HG02642 (cell line): Measurements from ENCODE around the gene SMURF1.
"Not testable (repeated sequence)": the region's sequence is repeated elsewhere in the genome, so short reads cannot be mapped to it uniquely, and the experiment has no call there.

Experiments used
- ATAC-seq: cut with Tn5 transposase; IDR thresholded peaks from one replicate; pipeline ENCODE4 v1.9.1; 2021; ENCODE audit warnings: mild to moderate bottlenecking; ENCODE audit not compliant: unreplicated experiment, poor library complexity

SMURF1 gene

DNA sequence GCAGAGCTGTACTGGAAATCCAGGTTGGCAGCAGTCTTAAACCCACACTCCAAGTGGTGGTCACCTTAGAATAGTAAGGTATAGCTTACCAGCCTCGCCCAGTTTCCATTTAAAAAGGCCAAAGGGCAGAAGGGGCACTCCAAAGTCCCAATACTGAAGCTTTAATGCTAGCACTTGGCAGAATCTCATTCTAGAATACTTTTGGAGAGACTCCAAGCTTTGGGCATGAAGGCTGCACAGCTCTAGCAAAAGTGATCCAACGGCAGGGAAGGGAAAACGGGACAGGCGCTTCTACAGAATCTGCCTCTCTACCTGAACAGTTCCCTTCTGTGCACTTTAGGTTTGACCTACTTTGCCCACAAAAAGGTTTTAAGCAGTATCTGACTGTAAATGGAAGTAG is 19.7 kb downstream of the SMURF1 start:
- no peak for ATAC-seq

DNA sequence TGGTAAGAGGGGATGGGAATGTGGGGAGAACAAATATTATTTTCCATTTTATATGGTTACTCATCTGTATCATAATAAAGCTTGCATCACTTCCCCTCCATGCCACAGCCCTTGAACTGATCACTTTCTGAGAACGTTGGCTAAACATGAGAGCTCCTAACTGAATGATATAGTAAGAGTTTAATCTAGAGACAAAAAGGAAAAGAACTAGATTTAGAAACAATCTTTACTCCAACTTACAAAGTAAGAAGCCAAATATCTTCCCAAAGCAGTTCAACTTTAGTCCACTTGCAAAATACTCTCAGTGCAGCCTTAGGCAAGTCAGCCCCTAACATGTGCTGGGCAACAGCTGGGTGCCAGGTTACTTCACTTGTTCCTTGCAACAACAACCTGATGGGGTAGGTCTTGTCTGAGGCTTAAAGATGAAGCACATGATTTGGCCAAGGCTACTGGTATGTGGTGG is 20.3 kb downstream of the SMURF1 start:
- no peak for ATAC-seq

DNA sequence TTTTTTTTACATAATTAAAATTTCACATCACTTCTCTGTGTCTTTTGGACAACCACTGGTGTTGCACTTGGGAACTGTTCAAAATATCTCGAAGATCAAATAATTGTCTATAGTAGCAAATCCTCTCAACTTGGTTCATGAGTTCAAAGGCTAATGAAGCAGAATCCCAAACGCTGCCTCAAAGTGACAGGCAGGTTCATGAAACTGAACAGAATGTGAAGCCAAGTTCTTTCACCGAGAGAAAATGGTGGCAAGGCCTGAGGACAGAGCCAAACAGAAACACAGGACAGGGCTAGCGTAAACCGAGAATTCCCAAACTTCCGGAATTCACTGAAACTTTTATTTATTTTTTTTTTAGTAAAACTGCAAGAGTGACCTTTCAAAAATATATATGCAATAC is 21.1 kb downstream of the SMURF1 start:
- ATAC-seq: no peak

DNA sequence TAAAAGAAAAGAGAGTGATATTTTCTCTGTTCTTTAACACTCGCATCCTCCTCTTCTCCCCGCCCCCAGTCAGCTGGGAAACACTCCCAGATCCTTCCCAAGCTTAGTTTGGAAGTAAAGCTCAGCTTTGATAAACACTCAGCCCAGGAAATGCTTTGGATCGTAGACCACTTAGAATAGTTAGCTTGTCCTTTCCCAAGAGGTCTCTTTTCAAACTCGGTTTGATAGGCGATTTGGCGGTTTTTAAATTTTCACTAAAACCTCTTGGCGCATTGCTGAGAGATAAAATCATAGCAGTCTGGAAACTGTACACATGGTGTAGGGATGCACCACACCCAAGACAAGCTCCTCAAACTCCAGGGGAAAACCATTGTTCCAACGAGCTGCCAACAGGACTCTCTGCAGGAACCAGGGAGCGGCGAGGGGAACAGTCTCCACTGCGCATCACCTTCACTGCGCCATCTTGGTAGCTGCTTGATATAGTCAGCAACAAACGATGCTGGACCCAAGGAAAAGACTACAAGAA is 22.3 kb downstream of the SMURF1 start:
- no peak for ATAC-seq

DNA sequence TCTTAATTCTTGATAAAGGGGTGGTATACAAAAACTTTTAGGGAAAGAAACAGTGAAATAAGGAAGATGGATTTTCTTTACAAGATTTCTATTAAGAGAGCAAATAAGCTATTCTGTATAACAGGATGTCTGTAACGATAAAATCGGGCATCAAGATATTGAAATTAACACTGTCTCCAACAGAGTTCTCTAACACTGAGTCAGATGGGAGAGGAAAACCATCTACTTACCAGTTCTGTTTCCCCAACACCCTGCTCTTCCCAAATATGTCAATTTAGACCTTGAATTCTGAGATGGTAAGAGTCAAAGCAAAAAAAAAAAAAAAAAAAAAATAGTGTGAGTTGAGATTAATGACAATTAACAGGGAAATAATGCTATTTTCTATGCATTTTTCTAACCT is 23.0 kb downstream of the SMURF1 start:
- no peak for ATAC-seq

DNA sequence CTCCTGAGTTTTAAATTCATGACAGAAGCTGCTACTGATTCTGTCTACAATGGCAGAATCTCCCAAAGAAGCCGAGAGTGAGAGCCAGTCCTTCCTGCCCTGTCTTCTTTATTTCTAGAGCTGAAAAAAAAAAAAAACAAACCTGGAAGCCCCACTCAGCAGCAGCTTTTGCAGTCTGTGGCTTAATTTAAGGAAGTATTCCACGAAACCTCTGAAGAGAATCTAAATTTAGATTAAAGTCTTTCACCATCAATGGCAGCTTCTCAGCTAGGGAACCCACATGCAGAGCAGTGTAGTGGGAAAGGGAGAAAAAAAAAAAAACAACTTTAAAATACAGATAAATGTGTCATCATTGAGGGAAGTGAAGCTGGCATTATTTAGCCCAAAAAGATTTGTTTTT is 23.4 kb downstream of the SMURF1 start:
- ATAC-seq: no peak

DNA sequence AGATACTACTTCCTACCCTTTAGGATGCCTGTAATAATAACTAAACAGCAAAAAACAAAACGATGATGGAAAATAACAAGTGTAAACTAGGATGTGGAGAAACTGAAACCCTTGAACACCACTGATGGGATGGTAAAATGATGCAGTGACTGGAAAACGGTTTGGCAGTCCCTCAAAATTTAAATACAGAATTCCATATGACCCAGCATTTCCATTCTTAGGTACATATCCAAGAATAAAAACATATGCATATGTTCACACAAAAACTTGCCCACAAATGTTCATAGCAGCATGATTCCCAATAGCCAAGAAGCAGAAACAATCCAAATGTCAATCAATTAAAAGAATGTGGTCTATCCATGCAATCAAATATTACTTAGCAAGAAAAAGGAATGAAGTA is 25.8 kb downstream of the SMURF1 start:
- no peak for ATAC-seq

DNA sequence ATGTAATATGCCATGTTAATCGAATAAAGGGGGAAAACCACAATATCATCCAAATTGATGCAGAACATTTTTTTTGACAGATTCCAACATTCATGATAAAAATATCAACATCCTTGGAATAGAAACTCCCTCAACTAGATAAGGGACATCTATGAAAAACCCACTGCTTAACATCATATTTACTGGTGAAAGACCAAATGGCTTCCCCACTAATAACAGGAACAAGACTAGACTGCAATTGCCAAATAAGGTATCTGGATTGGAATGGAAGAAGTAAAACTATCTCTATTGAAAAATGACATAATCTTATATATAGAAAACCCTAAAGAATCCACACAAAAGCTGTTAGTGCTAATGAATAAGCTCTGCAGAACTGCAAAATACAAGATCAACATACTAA is 27.8 kb downstream of the SMURF1 start:
- ATAC-seq: no peak

DNA sequence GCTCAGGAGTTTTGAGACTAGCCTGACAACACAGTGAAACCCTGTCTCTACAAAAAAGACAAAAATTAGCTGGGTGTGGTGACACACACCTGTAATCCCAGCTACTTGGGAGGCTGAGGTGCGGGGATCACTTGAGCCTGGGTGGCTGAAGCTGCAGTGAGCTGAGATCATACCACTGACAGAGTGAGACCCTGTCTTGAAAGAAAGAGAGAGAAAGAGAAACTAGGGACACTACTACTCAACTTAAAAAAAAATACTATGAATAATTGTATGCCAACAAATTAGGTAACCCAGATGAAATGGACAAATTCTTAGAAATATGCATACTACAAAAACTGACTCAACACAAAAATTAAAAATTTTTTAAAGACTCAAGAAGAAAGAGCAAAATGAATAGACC is 28.5 kb downstream of the SMURF1 start:
- no peak for ATAC-seq

DNA sequence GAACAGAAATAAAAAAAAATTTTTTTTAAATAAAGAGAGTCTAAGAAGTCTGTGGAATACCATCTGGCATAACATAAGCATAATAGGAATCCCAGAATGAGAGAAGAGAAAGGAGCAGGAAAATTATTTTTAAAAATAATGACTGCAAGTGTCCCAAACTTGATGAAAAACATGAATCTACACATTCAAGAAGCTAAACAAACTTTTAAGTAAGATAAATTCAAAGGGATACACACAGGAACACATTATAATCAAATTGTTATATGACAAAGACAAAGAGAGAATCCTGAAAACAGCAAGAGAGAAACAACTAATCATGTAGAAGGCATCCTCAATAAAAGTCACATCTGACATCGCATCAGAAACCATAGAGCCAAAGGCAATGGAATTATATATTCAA is 30.9 kb downstream of the SMURF1 start:
- no peak for ATAC-seq

DNA sequence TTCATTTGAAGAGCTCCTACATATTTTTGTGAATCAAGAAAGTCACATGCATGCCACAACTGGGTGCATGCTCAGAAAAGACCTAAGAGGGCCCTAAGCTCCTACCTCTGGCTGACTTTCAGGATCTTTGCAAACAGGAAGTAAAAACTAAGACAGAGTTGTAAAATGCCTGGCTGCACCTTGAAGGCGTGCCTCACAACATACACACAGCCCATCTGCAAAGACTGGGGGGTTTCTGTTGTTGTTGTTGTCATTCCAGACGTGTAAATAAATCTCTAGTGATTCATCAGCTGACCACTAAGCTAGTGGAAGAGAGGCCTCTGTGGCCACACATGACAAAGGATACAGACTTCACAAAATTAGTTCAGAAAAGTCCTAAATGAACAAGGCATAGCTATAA is 31.8 kb downstream of the SMURF1 start:
- peak; percentile 74 for ATAC-seq

DNA sequence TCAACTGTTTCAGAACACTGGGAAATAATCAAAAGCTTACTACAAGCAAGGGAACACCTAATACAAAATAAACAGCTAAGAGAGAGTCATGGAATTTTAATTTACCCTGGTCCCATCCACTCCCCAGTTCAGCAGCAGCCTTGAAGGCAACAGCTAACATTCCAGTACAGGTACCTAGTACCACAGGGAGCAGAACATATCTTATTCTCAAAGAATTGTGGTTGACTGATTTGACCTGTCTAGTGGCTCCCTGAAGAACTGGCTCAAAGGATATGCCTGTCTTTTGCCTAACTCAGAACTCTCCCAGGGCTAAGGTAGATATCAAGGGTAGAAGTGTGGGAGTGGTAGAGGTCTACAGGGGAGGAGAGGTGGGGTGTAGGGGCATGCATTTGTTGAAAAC is 32.3 kb downstream of the SMURF1 start:
- peak; percentile 11 for ATAC-seq

DNA sequence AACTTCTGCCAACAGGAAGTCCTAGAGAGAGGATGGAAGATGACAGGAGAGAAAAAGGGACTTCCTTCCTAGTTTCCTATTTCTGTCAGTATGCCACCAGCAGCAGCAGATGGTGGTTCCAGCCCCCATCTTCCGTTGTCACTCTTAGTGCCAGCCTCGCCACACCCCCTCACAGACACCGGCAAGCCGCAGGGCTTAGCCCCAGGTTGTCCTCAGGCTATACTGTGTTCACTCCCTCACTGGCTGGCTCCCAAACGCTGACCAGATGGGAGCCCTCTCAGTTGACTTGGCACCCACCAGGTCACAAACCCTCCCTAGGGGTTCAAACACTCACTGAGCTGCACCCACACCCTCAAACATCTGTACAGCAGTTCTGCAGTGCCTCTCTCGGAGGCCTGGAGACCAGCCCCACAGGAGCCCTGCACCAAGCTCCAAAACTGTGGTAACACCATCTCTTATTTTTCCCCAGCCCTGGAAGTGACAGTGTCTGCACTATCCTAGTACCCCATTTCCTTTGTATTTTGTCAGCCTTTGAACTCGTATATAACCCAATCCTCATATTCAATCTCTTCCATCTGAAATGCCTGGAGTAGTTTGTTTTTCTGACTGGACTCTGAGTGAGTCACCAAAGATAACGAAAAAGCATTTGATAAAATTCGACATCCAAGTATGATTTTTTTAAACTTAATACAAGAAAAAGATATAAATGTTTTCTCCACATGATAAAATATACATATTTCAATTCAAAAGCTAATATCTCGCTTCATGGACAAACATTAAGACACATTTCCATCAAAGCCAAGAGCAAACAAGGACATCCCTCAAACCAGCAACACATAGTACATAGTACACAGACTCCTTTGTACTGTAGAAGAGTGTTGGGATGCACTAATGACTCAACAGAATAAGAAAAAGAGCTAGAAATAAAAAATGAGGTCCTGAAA is 34.5 kb downstream of the SMURF1 start:
- ATAC-seq: no peak

DNA sequence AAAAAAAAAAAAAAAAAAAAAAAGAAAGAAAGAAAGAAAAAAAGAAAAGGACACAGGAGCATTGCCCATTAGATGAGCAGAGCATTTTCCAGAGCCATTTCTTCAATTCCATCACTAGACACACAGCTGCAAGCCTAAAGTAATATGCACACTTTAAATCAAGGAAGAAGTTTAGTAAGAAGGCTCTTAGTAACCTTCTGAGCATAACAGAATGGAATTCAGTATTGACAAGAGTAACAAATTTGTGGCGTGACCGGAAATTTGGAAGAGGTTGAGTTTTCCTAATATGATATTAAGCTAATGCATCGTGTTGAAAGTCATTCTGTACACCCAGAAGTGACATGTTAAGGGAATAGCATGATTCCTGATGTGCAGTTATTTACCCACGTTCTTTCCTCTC is 35.3 kb downstream of the SMURF1 start:
- no peak for ATAC-seq

DNA sequence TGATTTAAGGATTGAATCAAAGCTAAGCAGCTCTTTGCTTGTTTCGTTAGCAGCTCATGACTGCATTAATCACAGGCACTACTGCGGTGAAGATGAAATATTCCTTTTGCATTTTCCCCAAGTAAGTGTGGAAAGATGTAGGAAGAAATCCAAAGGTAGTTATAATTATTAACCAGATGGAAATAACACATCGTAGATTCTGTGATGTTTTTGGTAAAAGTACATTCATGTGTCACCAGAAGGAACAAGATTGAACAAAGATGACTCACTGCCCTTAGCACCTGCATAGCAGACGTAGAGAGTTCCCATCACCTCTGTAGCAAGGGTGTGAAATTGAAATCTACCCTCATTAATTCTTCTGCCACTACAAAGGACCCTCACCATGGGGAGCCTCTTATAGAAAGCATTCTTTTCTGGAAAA is 37.1 kb downstream of the SMURF1 start:
- no peak for ATAC-seq

DNA sequence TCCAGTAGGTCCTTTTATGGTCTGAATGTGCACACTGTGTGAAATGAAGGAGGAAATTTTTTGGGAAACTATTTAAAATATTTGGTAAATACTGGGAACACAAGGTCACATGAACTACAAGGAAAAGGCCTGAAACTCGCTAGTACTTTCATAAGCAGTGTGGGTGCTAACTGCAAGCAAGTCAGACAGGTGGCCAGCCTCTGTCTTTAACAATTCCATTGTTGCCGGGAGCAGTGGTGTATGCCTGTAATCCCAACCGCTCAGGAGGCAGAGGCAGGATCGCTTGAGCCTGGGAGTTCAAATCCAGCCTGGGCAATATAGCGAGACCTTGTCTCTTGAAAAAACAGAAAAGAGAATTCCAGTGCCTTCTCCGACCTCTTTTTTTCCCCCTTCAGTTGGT is 37.5 kb downstream of the SMURF1 start:
- no peak for ATAC-seq

DNA sequence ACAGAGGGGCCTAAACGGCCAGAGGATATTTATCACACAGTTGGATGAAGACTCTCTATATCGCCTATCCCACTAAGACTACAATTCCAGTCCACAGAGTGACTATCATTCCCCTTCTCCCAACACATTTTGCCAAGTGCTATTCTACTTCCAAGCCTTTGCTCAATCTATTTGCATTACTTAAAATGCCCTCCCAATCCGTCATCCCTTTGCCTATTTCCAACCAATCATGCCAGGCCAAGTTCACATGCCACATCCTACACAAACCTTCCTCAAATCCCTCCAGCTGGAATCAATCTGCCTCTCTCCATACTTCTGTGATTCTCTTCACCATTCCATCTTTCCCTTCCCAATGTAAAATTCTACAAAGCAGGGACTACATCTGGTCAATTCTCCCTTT is 38.2 kb downstream of the SMURF1 start:
- ATAC-seq: no peak

DNA sequence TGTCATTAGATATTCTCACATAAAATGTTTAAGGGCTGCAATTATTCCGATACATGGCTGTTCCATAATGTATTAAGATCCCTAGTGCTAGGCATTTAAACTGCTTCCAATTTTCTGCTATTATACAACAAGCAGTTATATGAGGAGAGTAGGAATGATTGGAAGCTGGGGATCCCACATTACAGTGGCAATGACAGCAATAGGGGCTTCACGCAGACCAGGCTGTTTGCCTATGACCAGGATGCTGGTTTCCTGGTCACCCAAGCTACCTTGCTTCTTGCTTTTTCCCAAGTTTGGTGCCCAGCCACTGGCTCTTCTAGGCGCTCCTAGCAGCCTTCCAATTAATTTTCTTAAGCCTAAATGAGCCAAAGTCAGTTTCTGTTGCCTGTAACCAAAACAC is 39.3 kb downstream of the SMURF1 start:
- no peak for ATAC-seq

DNA sequence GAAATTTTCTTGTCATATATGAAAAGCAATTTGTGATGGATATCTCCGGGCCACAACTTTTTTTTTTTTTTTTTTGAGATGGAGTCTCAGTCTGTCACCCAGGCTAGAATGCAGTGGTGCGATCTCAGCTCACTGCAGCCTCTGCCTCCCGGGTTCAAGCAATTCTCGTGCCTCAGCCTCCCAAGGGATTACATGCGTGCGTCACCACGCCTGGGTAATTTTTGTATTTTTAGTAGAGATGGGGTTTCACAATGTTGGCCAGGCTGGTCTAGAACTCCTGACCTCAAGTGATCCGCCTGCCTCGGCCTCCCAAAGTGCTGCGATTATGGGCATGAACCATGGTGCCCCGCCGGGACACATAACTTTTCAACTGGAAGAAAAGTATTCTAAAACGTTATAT is 40.1 kb downstream of the SMURF1 start:
- ATAC-seq: not testable (repeated sequence)

DNA sequence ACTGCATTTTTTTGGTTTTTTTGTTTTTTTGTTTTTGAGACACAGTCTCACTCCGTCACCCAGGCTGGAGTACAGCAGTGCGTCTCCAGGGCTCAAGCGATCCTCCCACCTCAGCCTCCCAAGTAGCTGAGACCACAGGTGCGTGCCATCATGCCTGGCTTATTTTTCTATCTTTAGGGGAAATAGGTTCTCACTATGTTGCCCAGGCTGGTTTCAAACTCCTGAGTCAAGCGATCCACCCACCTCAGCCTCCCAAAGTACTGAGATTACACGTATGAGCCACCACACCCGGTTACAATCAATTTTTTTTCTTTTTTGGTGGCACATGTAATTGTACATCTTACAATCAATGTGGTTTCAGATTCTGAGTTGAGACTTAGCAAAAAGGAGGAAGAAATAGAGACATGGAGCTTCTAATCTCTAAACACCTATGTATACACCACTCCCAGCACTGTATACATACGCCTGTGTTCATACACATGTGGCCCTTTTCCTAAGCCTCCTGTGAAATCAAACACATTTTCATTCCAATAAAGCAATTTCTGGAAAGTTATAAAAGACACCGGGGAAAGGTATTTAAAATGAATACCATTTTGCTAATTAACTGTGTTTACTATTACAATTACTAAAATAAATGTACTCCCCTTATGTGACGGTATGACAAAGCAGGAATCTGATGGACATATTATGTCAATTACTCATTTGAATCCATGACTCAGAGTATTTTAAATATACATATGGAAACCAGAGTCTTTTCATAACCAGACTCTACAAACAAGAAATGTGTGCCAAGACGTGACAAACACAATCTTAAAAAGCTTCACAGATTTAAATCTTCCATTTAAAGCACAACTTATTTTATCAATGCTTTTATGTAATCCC is 40.9 kb downstream of the SMURF1 start:
- no peak for ATAC-seq

DNA sequence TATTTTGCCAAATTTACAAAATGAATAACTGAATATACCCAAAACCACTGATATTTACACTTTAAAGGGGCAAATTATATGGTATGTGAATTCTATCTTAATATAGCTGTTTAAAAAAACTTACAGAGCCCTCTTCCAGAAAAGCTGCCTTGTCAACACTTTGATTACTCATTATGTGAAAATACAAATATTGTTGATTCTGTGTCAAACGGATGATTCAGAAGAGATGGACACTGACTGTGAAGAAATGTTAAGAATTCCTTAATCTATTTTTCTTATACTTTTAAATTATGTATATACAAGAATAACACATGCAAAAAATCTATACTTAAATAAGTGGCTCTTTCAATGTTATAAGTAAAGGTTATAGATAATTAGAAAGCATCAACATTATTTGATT is 41.5 kb downstream of the SMURF1 start:
- ATAC-seq: no peak
